ENCODE data around the gene STK4.
"Not testable (repeated sequence)": the region's sequence is repeated elsewhere in the genome, so short reads cannot be mapped to it uniquely, and the experiment has no call there.

STK4 gene

DNA sequence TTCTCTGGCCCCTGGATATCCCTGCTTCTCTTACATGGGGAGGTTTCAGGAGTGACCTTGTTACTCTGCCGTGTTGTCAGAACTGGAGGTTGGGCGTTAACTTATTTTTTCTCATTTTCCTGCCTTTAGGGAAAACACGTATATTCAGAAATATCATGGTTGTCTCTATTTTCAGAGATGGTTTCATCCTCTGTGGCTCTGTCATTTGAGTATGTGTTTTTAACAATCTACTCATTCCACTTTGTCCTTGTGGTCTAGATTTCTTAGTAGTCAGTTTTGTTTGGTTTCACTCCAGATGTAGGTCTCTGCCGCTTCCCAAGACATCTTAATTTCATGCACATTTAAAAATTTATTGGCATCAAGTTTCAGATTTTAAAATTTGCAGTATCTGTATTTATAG is 88.7 kb downstream of the STK4 start:
- no peak for DNase-seq (ENCODE audit: low spot score)

DNA sequence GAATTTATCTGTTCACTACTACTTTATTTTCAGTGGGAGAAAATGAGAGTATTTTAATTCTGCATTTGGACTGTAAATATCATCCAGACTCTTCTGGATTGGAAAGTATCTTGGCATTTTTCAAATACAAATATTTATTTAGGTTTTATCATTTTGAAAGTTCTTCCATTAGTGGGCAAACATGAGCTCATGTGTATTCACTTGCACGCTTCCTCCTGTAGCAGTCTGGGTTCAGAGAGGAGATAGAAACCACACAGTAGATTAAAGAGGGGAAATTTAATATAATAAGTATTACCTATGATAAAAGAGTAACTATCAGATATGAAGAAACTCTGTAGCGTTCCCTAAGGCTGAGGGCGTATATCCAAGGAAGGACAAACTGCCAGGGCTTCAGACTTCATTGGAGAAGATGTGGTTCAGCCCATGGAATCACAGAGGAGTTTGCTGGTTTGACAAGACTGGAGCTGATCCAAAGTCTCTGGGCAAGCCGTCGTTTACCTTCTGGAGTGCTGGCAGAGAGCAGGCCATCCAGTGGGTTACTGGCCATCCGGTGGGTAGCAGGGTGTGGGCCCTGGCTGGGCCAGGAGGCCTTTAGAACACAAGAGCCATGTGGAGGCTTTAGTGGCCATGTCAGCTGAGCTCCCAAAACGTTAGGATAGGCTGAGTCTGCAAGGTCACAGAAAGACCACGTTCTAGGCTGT is 90.3 kb downstream of the STK4 start:
- no peak for DNase-seq (ENCODE audit: low spot score)

DNA sequence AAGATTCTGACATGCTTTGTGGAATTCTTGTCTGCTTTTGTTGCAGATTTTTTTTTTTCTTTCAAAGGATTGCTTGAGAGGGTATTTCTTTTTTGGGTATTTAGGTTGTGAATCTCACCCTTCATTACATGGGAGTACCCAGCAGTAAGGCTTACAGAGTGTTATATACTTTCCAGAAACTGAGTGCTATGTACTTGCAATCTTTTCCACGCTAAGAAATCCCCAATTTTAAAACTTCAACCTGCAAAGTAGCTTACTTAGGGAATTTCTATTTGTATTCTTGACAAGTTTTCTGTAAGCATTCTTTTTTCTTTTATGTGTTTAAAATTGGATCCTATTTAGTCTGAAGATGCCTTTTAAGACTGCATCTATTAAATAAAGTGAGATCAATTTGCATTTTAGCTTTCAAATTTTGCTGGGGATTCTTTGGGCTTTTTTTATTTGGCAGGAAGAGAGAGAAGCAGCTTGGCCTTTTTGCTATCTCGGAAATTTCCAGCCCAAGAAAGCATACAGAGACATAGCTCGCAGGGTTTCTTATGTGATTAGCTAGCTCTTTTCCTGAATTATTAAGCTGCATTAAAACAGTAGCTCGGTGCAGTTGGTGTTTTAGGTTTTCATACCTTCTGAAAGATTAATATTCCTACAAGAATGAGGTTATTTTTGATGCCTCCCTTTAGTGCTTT is 92.0 kb downstream of the STK4 start:
- peak; percentile 55 for DNase-seq (ENCODE audit: low spot score)

DNA sequence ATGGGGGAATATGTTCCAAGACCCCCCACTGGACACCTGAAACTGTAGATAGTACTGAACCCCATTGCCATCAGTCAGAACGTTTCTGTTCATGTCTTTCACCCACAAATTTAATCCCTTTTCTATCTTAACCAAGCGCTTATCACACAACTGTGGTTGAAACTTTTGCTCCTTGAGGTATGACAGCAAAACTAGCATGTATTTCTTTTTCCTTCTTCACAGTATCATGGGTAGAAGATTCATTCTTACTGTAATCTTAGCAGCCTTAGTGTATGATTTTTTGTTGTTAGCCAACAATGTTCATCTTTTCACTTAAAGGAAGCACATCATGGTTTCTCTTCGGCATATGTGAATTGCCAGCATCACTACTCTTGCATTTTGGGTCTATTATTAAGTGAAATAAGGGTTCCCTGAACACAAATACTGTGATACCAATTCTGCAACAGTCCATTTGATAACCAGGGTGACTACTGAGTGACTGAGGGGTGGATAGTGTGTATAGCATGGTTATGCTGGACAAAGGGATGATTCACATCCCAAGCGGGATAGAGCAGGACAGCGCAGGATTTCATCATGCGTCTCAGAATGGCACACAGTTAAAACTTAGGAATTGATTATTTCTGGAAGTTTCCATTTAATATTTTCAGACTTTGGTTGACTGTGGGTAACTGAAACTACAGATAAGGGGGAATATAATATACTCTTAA is 92.9 kb downstream of the STK4 start:
- DNase-seq (ENCODE audit: low spot score) = peak; percentile 88

DNA sequence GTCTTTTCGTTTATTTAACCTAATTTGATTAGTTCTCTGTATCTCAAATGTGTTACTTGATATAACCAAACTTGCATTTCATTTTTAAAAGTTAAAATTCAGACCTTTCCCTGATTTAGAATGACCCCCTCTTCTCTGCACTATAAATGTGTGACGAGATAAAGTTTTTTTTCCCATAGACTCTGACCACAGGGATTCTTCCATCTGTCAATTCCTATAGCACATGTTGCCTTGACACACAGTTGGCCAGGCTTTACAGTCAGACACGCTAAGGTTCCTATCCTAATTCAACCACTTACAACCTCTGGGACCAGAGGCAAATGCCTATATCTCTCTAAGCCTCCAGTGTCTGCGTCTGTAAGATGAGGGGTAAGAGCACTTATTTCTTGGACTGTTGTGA is 94.0 kb downstream of the STK4 start:
- DNase-seq (ENCODE audit: low spot score) = peak; percentile 43

DNA sequence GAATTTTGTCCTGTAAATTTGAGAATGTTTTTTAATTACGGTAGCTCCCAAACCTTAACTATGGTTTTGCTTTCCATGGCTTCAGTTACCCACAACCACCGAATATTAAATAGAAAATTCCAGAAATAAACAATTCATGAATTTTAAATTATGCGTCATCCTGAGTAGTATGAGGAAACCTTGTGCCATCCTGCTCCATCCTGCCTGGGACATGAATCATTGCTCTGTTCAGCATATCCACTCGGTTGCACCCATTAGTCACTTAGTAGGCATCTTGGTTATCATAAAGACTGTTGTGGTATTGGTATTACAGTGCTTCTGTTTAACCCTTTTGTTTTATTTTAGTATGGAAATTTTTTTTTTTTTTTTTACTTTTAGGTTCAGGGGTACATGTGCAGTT is 94.9 kb downstream of the STK4 start:
- DNase-seq (ENCODE audit: low spot score) = peak; percentile 30

DNA sequence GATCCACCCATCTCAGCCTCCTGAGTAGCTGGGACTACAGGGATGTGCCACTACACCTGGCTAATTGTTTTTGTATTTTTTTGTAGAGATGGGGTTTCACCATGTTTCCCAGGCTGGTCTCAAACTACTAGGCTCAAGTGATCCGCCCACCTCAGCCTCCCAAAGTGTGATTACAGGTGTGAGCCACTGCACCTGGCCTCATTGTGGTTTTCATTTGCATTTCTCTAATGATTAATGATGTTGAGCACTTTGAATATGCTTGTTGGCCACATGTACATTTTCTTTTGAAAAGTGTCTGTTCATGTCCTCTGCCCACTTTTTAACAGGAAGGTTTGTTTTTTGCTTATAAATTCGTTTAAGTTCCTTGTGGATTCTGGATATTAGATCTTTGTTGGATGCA is 96.8 kb downstream of the STK4 start:
- DNase-seq (ENCODE audit: low spot score) = not testable (repeated sequence)

DNA sequence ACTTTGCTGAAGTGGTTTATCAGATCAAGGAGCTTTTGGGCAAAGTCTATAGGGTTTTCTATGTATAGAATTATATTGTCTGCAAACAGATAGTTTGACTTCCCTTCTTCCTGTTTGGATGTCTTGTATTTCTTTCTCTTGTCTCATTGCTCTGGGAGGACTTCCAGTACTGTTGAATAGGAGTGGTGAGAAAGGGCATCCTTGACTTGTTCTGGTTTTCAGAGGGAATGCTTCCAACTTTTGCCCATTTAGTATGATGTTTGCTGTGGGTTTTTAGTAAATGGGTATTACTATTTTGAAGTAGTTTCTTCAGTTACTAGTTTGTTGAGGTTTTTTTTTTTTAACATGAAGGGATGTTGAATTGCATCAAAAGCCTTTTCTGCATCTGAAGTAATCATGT is 98.5 kb downstream of the STK4 start:
- DNase-seq (ENCODE audit: low spot score) = no peak

DNA sequence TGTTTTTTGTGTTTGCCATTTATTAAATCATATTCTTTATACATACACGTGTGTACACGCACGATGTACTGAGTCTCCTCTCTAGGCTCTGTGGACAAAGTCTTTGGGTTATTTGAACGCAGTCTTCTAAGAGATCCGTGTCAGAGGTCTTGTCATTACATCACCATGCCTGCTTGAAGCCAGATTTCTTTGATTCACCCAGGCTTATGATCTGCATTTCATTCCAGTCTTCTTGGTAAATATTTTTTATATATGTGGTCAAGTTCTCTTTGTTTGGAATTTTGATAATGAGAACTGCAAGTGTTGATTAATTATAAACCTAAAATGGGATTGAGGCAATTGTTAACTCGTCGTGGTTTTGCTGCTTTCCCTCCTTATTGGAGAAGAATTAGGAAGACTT is 100.1 kb downstream of the STK4 start:
- no peak for DNase-seq (ENCODE audit: low spot score)

DNA sequence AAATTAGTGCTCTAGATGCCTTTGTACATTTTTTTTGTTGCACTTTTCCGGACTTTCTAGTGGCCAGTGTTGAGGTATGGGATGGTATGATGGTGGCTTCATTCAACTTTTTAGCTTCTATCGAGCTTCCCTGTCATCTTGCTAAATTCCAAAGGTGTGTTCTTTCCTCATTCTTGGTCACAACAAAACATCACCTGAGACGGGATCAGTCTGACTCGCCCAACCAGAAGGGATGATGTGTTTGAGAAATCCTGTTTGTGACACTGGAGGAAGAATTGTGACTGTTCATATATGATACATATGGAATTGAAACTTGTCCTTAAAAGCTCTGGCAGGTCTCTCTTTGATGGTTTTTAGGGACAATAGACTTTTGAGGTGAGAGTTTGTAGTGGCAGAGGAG is 100.8 kb downstream of the STK4 start:
- no peak for DNase-seq (ENCODE audit: low spot score)

DNA sequence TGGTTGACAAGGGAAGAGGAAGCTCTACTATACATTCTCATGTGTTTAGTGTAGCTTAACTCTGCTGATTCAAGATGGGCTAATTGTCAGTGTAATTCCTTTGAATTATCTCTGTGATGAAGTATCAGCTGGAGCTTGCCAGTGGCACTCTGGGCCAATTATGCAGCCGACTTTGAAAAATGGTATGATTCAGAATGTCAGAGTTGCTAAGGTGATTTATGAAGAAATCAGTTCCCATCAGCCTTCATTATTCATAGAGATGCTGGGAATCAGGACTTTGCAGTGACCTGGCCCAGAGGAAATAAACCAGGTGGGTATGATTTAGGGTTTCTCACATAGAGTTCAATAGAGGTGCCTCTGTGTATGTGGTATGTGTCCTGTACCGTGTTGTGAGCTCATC is 101.2 kb downstream of the STK4 start:
- DNase-seq (ENCODE audit: low spot score) = no peak

DNA sequence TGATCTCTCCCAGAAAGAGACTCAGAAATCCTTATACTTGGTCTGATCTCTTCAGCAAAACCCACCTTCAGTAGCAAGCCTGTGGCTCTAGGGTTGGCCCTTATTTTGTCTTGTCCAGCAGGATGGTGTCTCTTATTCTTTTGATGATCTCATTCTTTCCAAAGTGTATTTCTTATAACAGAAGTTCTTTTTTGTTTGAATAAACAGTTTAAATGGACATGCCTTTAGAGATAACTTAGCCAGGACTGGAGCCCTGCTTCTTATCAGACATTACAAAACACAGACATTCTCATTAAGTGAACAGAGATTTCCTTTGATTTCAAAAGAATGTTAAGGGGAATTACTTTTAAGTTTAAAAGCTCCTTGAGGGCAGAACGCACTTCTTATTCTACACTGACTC is 102.9 kb downstream of the STK4 start:
- no peak for DNase-seq (ENCODE audit: low spot score)

DNA sequence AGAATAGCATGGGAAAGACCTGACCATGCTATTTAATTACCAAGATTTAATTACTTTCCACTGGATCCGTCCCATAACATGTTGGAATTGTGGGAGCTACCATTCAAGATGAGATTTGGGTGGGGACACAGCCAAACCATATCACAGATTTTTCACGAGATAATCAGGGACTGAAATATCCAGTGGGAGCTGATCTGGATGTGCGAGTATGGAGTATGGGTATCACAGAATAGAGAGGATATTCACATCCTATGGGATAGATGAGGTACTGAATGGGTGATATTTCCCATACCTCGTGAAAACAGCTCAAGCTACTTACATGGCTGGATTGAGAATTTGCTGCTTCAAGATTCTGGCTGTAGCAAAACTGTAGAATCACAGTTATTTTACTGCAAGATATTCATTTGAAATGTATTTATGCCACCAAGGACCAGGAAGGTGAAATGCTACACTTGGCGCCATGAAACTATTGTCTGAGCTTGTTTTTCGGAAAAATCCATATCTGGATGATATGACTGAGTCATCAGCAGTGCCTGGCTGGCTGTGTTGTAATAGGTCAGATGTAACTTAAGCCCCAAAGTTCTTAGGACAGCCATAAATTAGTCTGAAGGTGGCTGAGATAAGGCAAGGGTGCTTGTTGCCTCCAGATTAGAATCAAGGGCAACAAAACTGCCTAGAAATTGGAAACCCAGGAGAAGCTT is 104.8 kb downstream of the STK4 start:
- no peak for DNase-seq (ENCODE audit: low spot score)

DNA sequence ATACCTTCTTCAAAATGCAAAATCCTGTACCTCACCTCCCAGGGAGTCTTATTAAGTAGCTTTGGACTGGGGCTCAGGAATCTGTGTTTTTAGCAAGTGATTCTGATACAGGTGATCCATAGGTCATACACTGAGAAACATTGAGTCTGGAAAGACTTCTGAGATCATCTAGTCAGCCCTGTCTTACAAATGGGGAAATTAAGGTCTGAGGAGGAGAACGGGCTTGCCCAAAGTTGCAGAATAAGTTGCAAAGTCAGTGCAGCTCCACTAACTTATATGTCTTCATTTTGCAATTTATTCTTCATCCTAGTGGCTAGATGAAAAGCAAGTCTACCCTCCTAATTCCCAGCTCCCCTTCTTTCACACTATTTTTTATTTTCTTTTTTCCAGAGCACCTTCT is 105.8 kb downstream of the STK4 start:
- no peak for DNase-seq (ENCODE audit: low spot score)

DNA sequence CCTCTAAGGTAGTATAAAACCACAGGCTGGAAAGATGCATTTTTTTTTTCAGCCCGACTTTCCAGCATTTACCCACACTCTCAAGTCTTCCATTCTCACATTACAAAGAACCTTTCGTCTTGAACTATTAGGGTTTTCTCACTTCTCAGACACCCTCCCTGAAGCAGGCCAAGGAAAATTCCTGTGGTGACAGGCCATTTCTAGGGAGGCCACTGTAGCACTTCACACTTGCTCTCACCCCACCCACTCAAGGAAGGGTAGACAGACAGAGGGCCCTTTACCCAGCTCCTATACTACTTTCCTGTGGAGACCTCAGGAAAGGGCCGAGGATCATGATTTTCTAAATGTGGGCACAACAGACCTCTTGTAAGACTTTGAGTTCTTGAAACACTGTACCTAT is 106.9 kb downstream of the STK4 start:
- no peak for DNase-seq (ENCODE audit: low spot score)

DNA sequence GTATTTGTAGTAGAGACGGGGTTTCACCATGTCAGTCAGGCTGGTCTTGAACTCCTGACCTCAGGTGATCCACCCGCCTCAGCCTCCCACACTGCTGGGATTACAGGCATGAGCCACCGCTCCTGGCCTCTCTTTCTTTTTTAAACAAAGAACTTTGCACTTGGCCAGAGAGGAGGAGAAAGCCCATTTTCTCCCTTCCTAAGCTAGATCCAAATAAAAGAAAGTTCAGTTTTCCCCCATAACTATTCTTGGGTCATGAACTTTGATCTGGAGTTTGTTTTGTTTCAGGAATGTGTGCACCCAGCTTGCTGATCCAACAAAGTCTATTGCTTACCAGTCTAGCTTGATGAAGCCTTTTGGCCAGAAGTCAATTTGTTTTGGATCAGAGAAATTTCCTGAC is 111.2 kb downstream of the STK4 start:
- no peak for DNase-seq (ENCODE audit: low spot score)

DNA sequence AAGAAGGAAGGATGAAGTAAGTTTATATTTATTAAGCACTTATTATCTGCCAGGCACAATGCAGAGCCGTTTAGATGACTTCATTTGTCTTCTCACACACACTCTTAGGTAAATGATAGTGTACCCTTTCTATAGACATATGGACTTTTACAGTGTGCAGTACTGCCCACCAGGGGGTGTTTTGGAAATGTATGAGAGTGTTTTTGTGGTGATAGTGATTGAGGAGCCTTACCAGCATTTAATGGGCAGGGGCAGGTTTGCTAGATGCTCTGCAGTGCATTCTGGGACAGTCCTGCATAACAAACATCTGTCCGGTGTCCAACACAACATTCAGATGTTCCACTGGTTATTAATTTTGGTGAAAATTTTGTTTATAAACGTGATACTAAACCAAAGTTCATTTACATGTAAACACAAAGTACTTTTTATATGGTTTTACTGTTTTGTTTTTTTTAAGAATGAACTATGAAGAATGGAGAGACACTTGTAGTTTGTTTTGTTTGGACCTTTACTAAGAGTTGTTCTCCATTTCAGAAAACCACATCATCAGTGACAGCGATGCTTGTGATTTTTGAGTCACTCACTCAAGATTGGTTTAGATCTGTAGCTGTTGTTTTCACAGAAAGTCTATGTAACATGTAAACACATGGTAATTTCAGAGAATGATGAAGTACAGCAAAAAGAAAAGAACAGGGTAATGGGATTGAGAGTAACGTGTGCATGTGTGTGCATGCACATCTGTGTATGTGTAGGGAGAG is 114.7 kb downstream of the STK4 start:
- no peak for DNase-seq (ENCODE audit: low spot score)

DNA sequence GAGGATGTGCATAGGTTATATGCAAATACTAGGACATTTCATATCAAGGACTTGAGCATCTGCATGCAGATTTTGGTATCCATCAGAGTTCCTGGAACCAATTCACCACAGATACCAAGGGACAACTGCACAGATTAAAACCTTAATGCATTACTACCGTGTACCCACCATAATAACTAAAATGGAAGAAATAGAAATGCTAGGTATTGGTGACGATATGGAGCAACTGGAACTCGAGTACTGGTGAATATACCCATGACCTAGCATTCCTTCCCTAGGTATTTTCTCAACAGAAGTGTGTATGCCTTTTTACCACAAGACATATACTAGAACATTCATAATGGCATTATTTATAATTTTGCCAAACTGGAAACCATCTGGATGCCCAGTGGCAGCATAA is 116.2 kb downstream of the STK4 start:
- DNase-seq (ENCODE audit: low spot score) = no peak

DNA sequence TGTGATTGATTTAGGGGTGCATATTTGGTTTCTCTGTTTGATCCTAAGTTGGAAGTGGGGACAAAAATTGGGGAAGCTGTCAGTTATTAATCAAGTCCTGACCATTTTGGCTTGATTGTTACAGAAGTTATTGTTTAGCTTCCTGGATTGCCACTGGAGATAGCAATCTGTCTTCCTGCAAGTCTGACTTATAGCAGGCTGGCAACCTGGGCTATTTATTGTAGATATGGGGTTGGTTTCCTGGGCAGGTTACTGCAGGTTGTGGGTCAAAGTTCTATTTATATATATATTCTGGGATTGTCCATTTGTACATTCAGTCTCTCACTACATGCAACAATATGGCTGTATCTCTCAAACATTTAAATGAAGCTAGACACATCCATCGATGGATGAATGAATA is 116.8 kb downstream of the STK4 start:
- DNase-seq (ENCODE audit: low spot score) = no peak

DNA sequence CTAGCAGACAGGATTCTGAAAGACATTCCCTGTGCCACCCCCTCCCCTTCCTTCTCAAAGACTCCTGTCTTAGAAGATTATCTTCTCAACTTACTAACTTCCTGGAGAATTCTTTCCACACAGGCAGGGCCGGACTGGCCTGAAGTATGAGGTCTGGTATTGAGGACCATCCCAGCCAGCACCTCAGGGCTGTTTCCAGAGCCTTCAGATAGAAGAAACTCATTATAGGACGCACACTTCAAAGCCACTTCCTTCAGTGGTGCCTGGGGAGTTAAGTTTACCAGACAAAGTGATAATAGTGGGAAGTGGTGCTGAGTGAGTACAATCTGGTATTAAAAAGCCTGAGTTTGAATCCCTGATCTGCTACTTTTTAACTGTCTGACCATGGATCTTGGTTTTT is 119.0 kb downstream of the STK4 start:
- no peak for DNase-seq (ENCODE audit: low spot score)

DNA sequence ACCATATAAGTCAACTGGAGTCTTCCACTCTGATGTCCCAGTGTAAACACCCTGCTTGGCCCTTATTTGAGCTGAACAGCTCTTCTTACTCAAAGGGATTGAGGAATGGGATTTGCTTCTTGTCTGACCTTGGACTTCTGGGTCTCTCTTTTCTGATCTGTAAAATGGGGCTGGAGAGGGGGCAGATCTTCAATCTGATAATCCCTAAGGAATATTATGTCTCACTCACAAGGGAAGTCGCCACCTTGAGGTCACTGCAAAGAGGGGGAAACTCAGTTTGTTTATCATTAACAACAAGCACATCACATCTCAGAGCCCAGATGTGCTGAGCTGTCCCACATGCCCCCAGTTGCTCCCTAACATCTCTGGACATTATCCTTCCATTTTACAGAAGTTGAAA is 119.6 kb downstream of the STK4 start:
- DNase-seq (ENCODE audit: low spot score) = no peak
